NCI-H187 treated with DMSO at 0.1 percent for 48 hours (cell line): ENCODE data around the gene SFPQ.
A peak's percentile ranks its signal among the peaks of the same experiment; 100 is the strongest.
"Not testable (repeated sequence)": the region's sequence is repeated elsewhere in the genome, so short reads cannot be mapped to it uniquely, and the experiment has no call there.

Experiments used
- DNase-seq: peaks from one replicate; lab custom pipeline; 2025; lab: John Stamatoyannopoulos, UW

SFPQ gene, protein sequence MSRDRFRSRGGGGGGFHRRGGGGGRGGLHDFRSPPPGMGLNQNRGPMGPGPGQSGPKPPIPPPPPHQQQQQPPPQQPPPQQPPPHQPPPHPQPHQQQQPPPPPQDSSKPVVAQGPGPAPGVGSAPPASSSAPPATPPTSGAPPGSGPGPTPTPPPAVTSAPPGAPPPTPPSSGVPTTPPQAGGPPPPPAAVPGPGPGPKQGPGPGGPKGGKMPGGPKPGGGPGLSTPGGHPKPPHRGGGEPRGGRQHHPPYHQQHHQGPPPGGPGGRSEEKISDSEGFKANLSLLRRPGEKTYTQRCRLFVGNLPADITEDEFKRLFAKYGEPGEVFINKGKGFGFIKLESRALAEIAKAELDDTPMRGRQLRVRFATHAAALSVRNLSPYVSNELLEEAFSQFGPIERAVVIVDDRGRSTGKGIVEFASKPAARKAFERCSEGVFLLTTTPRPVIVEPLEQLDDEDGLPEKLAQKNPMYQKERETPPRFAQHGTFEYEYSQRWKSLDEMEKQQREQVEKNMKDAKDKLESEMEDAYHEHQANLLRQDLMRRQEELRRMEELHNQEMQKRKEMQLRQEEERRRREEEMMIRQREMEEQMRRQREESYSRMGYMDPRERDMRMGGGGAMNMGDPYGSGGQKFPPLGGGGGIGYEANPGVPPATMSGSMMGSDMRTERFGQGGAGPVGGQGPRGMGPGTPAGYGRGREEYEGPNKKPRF

DNA sequence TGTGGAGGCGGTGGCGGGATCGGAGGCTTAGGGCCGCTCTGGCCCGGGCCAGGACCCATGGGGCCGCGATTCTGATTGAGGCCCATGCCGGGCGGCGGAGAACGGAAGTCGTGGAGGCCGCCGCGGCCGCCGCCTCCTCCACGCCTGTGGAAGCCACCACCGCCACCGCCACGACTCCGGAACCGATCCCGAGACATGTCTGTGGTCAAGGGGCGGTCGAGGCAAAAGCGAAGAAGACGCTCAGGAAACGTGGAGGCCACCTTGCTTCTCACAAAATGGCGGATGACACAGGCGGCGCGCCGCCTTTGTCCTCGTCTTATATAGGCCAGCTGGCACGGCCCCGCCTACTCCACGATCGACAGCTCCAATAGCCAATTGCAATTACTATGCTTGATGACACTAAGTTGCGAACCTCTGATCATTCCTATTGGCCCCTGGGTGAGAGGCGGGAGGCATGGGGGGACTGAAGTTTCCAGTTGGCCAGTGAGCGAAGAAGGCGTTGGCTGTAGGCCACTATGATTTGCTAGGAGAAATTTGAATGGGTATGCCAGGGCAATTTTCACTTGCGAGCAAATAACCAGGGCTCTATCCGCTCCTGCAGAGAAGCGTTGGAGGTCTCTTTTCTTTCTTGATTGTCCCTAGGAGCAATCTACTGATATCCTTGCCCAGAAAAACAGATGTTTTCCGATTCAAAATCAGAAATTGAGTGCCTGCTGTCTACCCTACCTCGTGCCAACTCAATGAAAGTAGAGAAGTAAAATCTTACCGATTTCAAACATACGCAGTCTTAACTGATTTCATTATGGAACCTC is at the start of gene SFPQ:
Gene SFPQ, minus strand, starts transcription at position 293 of the 812 bp plus-strand sequence. Its CDS starts 96 bp downstream, at position 197.
- peak; percentile 95 for DNase-seq

GRCh38 chr1:35236772-35237171 is 43.8 kb upstream of the SFPQ start:
- not testable (repeated sequence) for DNase-seq

DNA sequence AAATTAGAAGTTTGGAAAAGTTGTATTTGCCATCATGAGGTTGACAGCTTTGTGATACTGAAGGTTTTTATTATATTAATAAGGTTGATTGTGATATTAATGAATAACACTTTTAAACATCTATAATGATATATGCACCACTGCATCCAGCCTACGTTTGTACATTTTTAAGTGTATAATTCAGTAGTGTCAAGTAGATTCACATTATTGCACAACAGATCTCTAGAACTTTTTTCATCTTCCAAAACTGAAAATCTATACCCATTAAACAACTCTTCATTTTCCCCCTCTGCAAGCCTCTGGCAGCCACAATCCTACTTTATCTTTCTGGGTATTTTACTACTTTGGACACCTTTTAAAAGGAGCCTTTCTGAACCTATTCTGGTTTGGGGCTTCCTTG is 38.3 kb upstream of the SFPQ start:
- no peak for DNase-seq

GRCh38 chr1:35229587-35230360 is 36.8 kb upstream of the SFPQ start:
- no peak for DNase-seq

GRCh38 chr1:35226546-35226945 is 33.6 kb upstream of the SFPQ start:
- no peak for DNase-seq

GRCh38 chr1:35223084-35223630 is 30.2 kb upstream of the SFPQ start:
- DNase-seq, result no peak

DNA sequence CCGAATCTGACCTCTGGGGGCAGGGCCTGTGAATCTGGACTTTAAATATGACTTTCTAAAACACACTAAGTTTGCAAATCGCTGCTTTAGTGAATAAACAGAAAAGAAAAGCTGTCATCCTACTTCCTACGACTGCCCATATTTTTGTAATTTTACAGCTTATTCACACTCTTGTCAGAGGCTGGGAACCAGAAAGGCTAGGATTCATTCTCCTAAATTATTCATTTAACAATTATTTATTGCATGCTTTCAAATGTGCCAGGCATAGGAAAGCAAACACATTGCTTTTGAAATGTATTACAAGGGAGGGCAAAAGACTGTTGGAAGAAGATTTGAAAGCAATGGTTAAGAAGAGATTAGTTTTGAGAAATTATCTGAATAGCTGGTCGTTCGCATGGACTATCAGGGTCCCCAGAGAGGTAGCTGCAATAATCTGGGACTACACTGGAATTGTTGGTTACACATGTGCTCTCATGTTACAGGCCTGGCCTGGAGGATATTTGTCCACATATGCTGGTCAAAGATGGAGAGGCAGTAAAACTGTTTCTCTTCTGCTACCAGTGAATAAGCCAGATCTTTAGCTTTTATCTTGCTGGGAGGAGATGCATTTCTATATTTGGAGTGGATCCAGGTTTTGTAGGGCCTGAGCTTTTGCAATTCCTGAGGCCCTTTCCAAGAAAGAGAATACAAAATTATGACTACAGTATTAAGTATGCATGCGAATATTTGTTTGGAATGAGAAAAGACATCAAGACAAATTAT is 29.6 kb upstream of the SFPQ start:
- no peak for DNase-seq

DNA sequence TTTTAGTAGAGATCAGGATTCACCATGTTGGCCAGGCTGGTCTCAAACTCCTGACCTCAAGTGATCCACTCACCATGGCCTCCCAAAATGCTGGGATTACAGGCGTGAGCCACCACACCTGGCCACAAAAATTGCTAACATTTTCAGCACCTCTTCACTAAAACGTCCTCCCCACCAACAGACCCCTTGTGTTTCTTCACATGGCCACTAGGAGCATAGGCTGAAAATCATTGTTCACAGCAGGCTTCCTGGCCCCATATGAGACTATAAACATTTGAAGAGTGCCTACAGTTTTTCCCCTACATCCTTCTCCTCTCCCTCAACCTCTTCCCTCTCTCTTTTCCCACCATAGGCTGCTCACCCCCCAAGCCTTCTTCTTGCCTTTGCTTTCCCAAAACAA is 28.0 kb upstream of the SFPQ start:
- no peak for DNase-seq

DNA sequence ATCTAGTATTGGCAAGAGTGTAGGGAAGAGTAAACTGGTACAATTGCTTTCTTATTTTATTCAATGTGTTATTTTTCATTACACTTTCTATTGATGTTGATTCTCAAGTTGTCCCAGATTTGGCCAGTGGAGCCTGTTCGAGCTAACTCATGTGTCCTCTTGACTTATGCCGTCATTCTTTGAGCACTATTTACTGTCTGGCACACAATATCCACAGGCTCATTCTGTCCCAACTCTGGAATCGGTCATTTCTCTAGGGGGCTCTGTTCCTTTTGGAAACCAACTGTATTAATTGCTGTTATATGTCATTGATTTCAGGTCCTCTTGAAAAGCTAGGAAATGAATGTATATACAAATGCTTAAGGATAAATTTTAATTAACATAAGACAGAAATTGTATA is 22.4 kb upstream of the SFPQ start:
- DNase-seq, result no peak

GRCh38 chr1:35211120-35211414 is 18.1 kb upstream of the SFPQ start:
- DNase-seq, result no peak

GRCh38 chr1:35210321-35211119 is 17.6 kb upstream of the SFPQ start:
- DNase-seq, result no peak

DNA sequence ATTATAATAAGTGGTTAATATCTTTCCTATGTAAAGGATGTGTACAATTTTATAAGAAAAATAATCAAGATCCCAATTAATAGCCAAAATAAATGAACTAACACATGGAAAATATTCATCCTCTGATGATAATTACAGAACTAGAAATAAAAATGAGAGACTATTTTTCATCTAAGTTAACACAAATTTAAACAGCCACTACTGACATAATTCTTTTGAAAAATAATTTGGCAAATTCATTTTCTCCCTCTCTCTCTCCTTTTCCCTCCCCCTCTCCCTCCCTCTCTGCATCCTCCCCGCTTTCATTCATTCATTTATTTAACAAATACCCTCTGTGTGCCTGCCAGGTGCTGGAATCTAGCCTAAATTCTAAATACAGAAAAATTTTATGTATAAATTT is 10.3 kb upstream of the SFPQ start:
- no peak for DNase-seq

DNA sequence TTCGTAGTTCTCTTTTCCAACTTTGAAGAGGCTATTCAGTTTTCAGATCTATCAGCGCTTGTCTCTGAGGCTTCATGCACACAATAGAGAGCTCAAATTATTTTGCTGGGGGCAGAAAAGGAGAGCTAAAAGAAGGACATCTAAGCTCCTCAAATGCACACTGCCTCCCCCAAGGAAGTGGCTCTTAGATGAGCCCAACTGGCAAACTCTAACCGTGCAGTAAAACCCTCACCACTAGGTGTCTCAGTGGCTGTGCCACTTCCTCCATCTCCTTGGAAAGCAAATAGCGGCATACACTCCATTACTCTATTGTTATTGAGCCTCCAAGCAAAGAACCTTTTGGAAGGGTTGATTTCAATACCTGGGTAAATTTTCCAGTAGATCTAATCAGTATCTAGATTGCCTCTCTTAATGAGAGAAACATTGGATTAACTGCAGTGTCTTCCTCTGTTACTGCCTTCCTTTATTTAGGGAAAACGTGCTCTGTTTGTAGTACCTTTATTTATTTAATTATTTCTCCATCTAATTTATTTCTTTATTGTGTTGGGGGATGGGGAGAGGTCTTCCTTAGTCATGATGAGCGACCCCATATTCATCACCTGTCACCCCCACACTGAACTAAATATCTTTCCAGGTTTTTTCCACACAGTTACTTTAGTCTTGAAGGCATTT is 9.2 kb upstream of the SFPQ start:
- peak; percentile 68 for DNase-seq

DNA sequence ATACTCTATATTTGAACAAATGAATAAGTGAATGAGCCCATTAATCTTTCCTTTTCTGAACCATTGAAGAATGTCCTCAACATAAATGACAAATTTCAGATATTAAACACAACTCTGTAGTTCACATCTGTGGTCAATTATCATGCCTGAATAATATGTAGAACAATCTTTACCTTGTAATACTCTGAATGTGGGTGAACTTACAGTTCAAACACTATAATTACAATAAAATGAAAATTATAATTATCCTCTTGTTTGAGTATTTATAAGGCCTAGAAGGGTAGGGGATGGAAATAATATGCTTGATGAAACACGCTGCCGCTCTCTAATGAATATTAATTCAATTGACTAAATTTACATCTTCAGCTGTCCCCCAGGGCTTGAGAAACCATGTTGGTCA is 8.7 kb upstream of the SFPQ start:
- DNase-seq, result no peak

DNA sequence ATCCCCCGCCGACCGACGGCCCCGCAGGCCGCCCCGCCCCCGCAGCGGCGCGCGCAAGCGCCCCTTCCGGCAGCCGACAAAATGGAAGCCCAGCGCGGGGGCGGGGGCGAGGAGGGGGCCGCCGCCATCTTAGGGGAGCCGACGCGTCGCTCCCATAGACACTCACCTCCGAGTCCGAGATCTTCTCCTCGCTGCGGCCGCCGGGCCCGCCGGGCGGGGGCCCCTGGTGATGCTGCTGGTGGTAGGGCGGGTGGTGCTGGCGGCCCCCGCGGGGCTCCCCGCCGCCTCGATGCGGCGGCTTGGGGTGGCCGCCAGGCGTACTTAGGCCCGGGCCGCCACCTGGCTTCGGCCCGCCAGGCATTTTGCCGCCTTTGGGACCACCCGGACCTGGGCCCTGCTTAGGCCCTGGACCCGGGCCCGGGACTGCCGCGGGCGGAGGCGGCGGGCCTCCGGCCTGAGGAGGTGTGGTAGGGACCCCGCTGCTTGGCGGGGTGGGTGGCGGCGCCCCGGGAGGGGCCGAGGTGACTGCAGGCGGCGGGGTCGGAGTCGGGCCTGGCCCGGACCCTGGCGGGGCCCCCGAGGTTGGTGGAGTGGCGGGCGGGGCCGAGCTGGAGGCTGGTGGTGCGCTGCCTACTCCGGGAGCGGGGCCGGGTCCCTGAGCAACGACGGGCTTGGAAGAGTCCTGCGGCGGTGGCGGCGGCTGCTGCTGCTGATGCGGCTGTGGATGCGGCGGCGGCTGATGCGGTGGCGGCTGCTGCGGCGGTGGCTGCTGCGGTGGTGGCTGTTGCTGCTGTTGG is 691 bp downstream of the SFPQ start:
- DNase-seq, result peak; percentile 13

DNA sequence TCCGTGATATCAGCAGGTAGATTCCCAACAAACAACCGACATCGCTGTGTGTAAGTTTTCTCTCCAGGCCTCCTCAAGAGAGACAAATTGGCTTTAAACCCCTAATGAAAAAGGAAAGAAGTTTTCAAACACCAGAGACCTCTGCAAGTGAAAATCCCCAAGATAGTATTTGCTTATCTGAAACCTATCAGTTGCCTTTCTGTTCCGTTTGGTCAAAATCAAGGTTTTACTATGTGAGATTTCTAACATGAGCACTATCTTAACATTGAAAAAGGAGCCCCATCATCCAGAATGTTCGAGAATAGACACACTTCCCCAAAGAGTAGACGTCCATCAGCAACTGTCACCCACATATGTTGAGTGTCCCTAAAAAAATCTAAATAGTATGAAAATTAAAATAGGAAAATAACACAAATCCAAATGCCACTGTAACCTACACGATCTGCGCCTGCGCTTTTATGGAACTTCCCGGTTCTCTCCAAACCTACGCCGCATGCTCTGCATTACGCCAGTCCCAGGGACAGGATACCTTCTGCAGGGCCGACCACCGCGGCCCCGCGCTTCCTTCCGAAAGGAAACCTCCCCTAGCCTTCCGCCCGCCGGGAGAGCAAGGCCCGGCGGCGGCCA is 1.4 kb downstream of the SFPQ start:
- DNase-seq, result no peak

- DNase-seq, result no peak
Measured at GRCh38 chr1:35190784-35191183, 2.2 kb downstream of the SFPQ start.
